ENCODE measurements around the gene UNC119B.
"Not testable (repeated sequence)": the region's sequence is repeated elsewhere in the genome, so short reads cannot be mapped to it uniquely, and the experiment has no call there.

The UNC119B gene

DNA sequence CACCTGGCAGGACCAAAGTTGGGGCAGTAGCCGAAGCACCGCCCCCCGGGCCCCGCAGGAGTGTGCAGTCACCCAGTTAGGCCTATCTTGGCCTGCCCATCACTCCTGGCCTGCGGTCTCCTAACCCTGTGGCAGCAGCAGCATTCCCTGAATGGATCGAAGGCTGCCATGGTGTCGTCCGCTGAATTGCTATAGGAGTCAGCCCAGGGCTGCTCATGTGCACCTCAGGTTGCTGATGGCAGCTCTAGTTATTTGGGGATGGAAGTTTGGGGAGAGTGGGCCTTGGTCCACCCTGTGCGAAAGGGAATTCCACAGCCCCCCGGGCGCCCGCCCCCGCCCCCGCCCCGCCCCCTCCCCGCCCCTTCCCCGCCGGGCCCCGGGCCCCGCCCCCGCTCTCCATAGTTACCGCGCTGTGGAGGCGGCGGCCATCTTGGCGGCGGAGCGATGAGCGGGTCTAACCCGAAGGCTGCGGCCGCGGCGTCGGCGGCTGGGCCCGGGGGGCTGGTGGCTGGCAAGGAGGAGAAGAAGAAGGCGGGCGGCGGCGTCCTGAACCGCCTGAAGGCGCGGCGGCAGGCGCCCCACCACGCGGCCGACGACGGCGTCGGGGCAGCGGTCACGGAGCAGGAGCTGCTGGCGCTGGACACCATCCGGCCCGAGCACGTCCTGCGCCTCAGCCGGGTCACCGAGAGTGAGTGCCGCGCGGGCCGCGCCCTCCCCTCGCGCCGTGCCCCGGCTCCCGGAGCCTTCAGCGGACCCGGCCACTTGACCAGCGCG lies at the start of gene UNC119B:
Gene UNC119B (plus strand): TSS at position 428 of the 774 bp plus-strand sequence. CDS start 17 bp downstream, at position 445.
- DNase-seq, result peak; percentile 53 to 68

DNA sequence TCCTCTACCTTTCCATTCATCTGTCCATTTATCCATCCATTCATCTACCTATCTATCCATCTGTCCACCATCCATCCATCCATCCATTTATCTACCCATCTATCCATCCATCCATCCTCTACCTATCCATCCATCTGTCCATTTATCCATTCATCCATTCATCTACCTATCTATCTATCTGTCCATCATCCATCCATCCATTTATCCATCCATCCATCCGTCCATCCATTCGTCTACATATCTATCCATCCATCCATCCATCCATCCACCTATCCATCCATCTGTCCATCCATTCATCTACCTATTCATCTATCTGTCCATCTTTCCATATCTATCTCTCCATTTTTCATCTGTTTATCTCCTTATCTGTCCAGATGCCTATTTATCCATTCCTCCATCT lies 48.8 kb upstream of the UNC119B start:
- no peak for DNase-seq

DNA sequence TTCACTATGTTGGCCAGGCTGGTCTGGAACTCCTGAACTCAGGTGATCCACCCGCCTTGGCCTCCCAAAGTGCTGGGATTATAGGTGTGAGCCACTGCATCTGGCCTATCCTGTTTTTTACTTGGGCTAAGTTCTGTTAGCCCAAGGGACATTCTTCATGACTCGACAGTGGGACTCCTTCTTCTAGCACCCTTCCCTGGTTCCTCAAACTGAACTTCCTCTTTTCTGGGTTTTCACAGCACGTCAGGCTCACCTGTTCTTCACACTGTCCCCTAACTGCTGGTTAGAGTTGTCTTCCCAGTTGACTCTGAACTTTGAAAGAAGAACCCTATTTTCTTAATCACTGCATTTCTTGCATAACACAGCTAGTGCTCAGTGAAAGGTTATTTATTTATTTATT lies 47.4 kb upstream of the UNC119B start:
- DNase-seq, result no peak

DNA sequence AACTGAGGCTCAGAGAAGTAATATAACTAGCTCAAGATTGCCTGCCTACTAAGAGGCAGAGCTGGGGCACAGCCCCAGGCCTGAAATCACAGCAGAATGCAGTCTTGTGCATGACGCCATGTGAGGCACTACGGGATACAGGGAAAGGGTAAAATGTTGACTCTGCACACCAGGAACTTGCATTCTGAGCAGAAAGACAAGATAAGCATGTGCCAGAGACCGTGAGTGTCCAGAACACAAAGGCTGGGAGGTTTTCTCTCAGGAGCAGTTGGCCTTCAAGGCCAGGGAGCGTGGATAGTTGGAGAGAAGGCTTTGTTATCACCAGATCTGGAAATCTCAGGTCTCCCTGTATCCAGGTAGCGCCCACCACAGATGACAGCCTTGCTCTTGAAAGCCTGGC lies 46.5 kb upstream of the UNC119B start:
- DNase-seq, result no peak

DNA sequence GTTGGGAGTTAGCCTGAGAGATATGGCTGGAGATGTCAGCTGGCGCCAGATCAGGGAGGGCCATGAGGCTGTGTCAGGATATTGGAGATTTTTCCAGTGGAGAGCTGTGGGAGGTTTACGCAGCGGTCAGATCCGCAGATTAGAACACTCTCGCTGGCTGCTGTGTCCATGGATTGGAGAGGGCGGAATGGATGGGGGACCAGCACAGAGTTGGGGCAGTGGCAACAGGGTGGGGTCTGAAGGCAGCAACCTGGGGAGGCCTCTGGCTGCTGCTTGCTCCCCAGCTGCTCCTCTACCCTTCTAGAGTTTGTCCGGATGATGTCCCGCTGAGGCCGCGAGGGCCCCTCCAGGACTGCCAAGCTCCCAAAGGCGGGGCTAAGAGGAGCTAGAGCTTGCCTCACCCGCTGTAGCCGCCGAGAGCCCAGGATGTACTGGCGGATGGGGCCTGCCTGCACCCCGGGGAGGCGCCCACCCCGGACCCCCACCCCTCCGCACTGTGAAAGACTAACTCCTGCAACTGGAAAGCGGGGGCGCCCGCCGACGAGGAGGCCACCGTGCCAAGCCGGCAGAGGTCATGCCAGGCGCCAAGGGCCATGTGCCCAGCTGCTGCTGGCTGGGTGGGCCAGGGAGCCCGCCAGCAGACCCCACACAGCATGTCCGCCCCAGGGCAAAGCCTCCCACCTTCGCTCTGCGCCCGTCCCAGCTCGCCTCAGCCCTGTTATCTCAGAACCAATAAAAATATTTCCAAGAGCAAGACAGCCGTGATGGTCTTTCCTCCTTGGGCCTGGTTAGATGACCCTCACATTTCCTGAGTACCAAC lies 43.5 kb upstream of the UNC119B start:
- DNase-seq, result no peak

DNA sequence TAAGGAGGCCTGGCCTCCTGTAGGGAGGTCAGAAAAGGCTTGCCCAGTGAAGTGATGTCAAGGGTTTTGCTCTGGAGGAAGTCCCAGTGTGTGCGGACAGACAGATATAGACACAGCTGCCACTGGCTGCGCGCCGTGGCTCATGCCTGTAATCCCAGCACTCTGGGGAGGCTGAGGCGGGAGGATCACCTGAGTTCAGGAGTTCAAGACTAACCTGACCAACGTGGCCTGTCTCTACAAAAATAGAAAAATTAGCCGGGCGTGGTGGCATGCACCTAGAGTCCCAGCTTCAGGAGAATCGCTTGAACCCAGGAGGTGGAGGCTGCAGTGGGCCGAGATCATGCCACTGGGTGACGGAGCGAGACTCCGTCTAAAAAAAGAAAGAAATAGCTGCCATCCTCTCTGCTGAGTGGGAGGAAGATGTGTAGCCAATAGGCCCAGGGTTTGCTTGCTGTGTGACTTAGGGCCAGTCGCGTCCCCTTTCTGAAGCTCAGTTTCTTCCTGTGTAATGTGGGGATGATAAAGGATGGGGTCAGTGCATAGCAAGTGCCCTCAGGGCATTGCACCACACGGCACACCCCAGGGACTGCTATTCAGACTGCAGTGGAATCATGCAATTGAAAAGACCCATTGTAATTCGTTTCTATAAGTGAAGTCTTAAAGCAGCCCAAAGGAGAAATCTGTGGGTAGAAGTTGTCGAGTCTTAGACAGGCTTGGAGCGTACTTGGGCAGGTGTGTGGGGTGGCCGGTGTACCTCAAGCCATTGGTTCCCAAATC lies 42.0 kb upstream of the UNC119B start:
- no peak for DNase-seq

DNA sequence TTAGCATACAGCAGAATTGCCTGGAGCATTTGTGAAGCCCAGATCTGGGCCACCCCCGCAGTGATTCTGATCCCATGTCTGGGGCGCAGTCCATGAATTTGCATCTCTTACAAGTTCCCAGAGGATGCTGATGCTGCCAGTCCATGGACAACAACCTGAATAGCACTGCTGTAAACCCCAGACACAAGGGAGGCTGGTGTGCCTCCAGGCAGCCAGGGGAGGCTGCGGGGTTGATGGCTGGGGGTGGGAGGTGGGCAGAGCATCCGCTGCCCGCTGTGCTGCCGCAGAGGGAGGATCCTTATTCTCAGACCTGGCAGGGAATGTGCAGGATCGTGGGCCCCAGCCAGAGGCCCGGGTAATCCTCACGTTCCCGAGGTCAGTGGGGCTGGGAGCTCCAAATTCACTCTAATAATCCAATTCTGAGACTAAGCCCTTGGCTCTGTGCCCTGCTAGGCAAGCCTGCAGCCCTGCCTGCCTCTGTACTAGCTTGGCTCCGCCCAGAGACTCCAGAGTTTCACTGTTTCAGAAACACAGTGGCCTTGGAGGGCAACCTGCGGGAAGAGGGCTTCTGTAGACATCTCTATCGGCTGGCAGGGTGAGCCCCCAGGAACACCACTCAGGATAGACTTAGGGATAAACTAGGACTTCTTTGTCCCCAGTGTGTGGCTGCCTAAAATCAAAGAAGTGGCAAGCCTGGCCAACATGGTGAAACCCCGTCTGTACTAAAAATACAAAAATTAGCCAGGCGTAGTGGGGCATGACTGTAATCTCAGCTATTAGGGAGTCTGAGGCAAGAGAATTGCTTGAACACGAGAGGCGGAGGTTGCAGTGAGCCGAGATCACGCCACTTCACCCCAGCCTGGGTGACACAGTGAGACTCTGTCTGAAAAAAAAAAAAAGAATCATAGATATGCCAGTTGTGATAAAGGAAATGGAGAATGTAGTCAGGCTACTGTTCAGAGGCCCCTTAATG lies 41.1 kb upstream of the UNC119B start:
- no peak for DNase-seq

DNA sequence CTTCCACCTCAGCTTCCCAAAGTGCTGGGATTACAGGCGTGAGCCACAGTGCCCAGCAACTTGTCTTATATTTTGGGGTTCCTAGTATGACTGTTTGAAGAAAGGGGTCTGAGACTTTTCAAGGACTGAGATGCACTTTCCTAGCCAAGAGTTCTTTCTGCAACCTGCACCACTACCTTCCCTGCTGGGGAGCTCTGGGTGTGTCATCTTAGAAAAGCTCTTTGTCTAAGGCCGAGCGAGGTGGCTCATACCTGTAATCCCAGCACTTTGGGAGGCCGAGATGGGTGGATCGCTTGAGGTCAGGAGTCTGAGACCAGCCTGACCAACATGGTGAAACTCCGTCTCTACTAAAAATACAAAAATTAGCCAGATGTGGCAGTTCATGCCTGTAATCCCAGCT lies 40.0 kb upstream of the UNC119B start:
- DNase-seq, result not testable (repeated sequence)

DNA sequence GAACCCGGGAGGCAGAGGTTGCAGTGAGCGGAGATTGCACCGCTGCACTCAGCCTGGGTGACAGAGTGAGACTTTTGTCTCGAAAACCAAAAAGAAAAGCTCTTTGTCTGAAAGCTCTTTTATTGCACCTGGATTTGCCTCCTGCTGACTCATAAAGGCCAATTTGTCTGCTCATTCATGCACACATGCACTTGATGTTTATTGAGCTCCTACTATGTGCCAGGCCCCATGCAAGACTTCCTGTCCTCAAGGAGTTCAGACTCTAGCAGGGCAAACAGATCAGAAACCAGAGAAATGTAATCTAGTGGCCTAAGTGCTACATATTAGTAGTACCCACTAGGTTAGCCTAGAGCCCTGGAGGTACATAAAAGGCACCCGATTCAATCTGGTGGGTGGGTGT lies 39.6 kb upstream of the UNC119B start:
- DNase-seq, result no peak

DNA sequence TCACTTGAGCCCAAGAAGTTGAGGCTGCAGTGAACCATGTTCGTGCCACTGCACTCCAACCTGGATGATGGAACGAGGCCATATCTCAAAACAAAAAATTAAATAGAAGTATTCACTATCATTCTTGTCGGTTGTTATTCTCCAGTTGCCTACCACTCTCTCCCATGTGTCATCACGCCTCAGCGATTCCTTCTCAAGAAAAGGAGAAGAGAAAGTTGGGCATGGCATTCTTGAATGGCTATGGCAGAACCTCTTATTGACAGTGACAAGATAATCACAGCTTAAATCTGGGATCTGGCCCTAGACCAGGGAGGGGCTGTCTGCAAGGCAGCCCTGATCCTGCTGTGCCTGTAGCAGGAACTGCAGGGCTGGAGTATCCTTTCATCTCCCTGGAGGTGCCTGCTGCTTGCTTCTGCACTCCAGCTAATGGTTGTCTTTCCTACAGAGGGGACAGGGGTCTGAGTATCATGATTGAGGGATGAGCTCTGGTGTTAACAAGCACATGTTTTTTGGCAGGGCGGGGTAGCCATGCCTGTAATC lies 36.1 kb upstream of the UNC119B start:
- DNase-seq, result no peak

DNA sequence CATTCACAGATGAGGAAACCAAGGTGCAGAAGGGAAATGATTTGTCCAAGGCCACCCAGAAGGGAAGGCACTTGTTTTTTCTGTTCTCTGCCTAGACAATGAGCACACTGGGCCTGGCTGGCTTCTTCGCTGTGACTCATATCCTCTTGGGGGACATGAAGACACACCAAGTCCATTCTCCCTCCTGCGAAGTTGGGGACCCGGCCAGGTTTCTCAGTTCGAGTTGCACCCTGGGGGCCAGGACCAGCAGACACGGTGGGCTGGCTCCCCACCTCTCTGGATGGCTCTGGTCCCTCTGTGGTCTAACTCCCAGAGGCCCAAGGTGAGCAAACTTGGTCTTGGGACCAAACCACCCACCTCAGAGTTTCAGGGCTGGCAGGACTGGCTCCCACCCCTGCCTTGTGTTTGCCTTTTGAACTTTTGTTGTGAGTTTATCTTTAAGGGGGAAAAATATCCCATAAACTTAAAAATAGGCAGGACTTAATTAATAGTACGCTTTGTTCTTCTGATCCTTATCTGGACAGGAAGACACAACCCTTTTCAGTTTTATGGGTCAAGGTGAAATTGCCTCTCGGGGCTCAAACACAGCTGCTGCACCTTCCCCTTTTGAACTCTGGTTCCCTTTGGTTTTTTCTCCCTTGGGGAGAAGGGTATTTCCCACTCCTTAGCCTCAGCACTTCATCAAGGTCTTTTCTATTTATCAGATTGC lies 32.3 kb upstream of the UNC119B start:
- no peak for DNase-seq

DNA sequence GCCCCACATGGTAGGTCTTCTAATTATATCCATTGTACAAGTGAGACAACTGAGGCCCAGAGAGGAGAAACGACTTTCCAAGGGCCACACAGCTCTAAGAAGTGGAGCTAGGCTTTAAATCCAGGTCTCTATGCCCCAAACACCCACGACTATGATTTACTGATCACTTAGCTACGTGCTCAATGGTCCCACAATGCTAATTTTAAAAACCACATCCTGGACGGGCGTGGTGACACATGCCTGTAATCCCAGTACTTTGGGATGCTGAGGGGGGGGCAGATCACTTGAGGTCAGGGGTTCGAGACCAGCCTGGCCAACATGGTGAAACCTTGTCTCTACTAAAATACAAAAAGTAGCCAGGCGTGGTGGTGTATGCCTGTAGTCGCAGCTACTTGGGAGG lies 31.7 kb upstream of the UNC119B start:
- DNase-seq, result no peak

DNA sequence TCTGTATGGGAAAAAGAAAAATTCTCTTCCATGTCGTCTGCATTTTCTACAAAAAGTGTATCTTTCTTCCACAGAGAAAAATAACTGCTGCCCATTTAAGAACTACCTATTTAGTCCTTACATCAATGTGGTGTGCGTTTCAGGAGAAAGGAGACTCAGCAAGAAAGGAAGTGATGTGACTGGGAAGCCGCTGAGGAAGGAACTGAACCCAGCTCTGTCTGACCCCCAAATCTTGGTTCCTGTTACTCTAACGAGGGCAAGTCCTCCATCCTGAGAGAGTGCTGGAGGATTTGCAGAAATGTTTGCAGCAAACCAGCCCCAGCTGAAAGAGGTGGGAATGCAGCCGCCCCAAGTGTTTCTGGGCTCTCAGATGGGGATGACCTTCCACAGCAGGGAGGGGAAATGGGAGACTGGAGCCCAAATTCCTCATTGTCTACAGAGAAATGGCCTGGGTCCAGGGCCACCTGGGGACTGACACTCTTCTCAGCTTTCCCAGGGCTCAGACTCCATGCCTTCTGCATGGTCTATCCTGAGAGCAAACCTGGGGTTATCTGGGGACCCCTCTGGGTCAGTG lies 30.0 kb upstream of the UNC119B start:
- no peak for DNase-seq

DNA sequence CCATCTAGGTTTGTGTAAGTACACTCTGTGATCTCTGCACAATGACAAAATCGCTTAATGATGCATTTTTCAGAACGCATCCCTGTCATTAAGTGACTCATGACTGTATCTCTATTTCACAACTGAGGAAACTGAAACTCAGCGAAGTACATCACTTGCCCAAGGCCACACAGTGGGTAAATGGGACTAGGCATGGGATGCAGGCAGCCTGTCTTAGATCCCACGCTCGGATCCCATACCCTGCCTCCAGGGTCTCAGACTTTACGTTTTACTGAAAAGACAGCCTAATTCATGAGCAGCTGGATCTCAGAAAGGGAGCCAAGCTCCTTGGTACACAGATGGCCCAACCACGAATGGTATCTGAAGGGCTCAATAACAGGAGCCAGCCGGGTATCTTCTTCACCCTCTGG lies 25.7 kb upstream of the UNC119B start:
- DNase-seq, result no peak

DNA sequence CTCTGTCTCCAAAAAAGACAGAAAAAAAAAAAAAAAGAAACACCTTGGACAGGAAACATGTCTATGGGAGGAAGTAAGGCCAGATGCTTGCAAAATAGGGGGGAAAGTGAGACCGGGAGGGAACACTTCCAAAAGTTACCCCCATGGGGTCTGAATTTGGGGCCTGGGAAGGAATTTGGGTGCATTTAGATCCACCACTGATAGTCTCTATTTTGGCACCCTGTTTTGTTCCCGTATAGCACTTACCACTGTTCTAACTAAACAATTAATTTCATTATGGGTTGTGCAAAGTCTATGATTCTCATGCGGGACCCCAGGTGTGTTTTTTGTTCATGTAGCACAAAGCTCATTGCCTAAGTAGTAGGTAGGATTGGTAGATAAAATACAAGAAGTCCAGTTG lies 24.7 kb upstream of the UNC119B start:
- no peak for DNase-seq

DNA sequence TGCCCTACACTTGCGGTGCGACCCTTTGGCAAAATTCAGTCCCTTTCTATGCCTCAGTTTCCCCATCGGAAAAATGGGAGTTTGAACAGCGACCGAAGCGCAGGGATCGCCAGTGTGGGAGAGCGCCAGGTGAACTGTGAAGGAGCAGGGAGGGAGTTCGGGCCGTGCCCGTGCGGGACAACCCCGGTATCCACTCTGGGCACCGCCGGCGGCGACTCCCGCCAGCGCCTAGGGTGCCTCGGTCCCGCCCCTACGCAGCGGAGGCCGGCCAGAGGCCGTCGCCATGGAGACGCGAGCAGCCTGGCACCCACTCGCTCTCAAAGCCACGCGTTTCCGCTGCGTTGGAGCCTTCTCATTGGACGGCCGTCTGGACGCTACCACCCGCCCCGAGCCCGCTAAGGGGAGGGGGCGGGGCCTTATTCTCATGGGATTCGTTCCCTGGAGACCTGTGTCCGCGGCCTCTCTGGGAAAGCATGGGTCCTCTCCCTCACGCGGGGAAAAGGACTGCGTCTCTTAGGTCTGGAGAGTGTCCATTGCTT lies 24.0 kb upstream of the UNC119B start:
- DNase-seq, result peak; percentile 90 to 97

DNA sequence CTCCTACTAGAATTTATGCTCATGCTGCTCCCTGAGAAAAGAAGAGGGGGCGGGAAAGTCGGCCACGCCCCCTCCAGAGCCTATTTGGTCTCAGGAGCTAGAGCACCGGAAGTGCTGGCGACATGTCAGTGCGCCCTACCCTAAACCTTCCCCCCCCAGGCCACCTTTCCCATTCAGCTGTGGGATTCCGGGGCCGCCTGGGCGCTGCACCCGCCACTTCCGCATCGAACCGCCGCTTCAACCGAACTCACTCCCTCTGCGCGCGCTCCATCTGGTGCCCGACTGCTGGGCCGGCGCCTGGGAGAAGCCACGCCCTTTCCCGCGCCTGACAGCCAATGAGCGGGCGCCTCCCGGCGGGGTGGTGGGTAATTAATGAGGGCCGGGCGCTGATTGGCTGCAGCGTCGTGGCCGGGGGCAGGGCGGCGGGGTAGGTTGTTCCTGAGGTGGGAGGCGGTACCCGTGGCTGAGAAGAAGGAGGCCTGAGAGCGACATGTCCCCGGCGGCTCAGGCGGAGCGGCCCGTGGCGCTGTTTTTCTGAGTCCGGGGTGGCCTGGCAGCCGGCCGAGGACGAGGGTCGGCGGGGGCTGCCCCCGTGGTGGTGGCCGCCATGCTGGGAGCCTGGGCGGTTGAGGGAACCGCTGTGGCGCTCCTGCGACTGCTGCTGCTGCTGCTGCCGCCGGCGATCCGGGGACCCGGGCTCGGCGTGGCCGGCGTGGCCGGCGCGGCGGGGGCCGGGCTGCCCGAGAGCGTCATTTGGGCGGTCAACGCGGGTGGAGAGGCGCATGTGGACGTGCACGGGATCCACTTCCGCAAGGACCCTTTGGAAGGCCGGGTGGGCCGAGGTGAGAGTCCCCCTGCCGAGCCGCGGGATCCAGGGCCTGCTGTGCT lies 23.3 kb upstream of the UNC119B start, which contains the start of gene MLEC:
Gene MLEC (plus strand): TSS at position 460 of the 888 bp plus-strand sequence. CDS start 148 bp downstream, at position 608.
- peak; percentile 96 to 99 for DNase-seq

DNA sequence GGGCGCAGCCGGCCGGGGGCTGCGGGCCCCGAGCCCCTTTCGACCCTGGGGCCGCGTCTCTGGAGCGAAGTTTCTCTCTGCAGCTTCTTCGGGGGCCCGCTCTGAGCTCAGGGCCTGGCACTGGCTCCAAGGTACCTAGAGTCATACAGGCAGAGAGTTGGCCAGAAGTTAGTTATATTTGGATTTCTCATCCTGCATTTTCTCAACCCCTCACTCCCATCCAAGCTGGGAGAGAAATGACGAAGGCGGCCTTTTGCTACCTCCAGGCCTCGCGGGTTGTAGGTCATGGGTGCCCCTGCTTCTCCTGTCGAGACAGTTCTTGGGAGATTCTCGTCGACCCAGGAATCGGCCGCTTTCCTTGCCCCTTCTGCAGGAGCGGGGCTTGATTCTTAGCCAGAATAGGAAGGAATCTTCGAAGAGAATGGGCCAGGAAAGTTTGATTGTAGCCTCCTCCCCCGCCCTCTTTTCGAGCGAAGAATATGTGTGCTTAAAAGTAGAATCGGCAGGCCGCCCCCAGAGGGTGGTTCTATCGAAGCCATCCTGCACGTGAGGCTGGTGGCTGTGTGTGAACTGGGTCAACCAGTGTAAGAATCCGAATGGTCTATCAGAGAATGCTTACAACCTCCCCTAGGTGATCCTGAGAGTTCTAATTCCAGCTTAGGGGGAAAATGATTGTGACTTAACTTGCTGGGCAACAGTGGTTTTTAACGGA lies 22.5 kb upstream of the UNC119B start:
- DNase-seq, result no peak

Measured in hippocampal formation (tissue), 2 donors.